HG03354 (cell line): ENCODE results near the gene NKIRAS1.
"Not testable (repeated sequence)": the region's sequence is repeated elsewhere in the genome, so short reads cannot be mapped to it uniquely, and the experiment has no call there.

Source experiments
- ATAC-seq: cut with Tn5 transposase; IDR thresholded peaks from one replicate; pipeline ENCODE4 v1.9.1; 2021; ENCODE audit warnings: mild to moderate bottlenecking; ENCODE audit not compliant: unreplicated experiment, poor library complexity, severe bottlenecking

NKIRAS1 gene

GRCh38 chr3:23913182-23913581, 3.6 kb downstream of the NKIRAS1 start:
- ATAC-seq = no peak

- ATAC-seq = not testable (repeated sequence)
Measured at GRCh38 chr3:23912335-23912734, 4.5 kb downstream of the NKIRAS1 start.

GRCh38 chr3:23911397-23911796, 5.4 kb downstream of the NKIRAS1 start:
- ATAC-seq = no peak

- ATAC-seq = no peak
Measured at GRCh38 chr3:23909341-23909740, 7.4 kb downstream of the NKIRAS1 start.

- no peak for ATAC-seq
Measured at GRCh38 chr3:23904545-23904944, 12.2 kb downstream of the NKIRAS1 start.

GRCh38 chr3:23900744-23901143, 16.0 kb downstream of the NKIRAS1 start:
- no peak for ATAC-seq

- ATAC-seq = no peak
Measured at GRCh38 chr3:23895181-23895580, 21.6 kb downstream of the NKIRAS1 start.

- no peak for ATAC-seq
Measured at GRCh38 chr3:23894254-23895061, 22.3 kb downstream of the NKIRAS1 start.

GRCh38 chr3:23889950-23890349, 26.8 kb downstream of the NKIRAS1 start:
- ATAC-seq = no peak

GRCh38 chr3:23889386-23889785, 27.4 kb downstream of the NKIRAS1 start:
- no peak for ATAC-seq

- ATAC-seq = peak; percentile 67
Measured at GRCh38 chr3:23888617-23889228, 28.1 kb downstream of the NKIRAS1 start.

GRCh38 chr3:23886311-23886710, 30.5 kb downstream of the NKIRAS1 start:
- no peak for ATAC-seq

- ATAC-seq = no peak
Measured at GRCh38 chr3:23885210-23885609, 31.6 kb downstream of the NKIRAS1 start.

GRCh38 chr3:23884481-23884880, 32.3 kb downstream of the NKIRAS1 start:
- ATAC-seq = no peak

- no peak for ATAC-seq
Measured at GRCh38 chr3:23882487-23882918, 34.3 kb downstream of the NKIRAS1 start.

- ATAC-seq = not testable (repeated sequence)
Measured at GRCh38 chr3:23881993-23882392, 34.8 kb downstream of the NKIRAS1 start.

GRCh38 chr3:23880703-23881339, 36.0 kb downstream of the NKIRAS1 start:
- no peak for ATAC-seq

GRCh38 chr3:23879485-23879884, 37.3 kb downstream of the NKIRAS1 start:
- ATAC-seq = no peak

GRCh38 chr3:23877329-23877980, 39.3 kb downstream of the NKIRAS1 start:
- no peak for ATAC-seq

GRCh38 chr3:23876923-23877322, 39.9 kb downstream of the NKIRAS1 start:
- ATAC-seq = no peak
